ENCODE results near the gene DCDC2B. TPM values are rescaled to one million over a fixed set of nuclear protein-coding genes. Genes with fewer than 3 reads are reported as not detected.

DCDC2B gene
- total and polyA plus RNA-seq, 9 of the 15 experiments (the other 6 are each of a cell fraction or from before 2014, with no cell fraction given): not detected

DNA sequence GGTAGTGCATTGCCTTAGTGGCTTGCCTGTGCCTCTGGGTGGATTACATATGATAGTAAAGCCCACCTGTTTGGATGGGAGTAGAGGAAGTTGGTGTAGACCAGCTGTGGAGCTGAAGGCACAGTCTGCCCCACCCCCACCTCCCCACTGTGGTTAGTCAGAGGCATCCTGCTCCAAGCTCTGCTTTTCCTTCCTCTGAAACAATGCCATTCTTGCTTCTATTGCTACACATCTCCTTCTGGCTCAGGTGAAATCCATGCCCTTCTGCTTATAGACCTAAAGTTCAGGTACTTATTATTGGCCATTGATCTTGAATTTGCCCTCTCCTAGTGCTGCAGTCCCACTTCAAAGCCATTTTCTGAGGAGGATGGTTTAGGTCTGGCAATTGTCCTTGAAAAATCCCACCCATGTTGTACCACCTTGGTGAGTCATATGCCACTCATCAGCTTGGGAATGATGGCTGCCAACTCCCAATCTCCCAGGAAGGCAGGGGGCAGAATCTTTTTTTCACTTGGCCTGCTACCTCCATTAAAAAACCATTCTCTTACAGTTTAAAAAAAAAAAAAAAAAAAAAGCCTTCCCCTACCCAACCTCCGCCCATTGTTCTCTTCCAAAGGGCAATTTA lies 36.2 kb upstream of the DCDC2B start:
- H3K4me3 ChIP-seq: no peak overlapping the region
- H3K27ac ChIP-seq (ENCODE audit: extremely low read depth, low read depth, low read length): no peak overlapping the region
- in situ Hi-C loops (cut with MboI): no loop called here
- intact Hi-C loops (cut with micrococcal nuclease): no loop called here
- no TSS peak for BruUV-seq (replicated peaks)
- H3K4me1 ChIP-seq (replicated peaks in 1 of 2; ENCODE audit: control insufficient read depth in 2 of 2, insufficient read depth in 2 of 2, low read length in 2 of 2): peaks cover 0 to 4% of the 10 kb centered on the region in 2 experiments; a peak in 3 of 5 replicates
- H3K9me3 ChIP-seq (replicated peaks; ENCODE audit: control insufficient read depth, insufficient read depth, low read depth, low read length): no peaks in the 10 kb centered on the region
- no peaks in the 10 kb centered on the region for H3K9me1 ChIP-seq (ENCODE audit: control insufficient read depth, insufficient read depth, low read length)
- no peak for DNase-seq (ENCODE audit: extremely low read depth in 1 of 4, low spot score in 3 of 4)
- H3K27me3 ChIP-seq (ENCODE audit: control insufficient read depth in 2 of 2, insufficient read depth in 2 of 2, low read length in 2 of 2): no peaks in the 10 kb centered on the region
- no peak overlapping the region for H2AFZ ChIP-seq (ENCODE audit: low read depth, low read length)
- no peak overlapping the region for H3K4me2 ChIP-seq (ENCODE audit: insufficient read depth, low read length)
- no peak for ATAC-seq
- TF ChIP-seq CBFA2T2 (conservative IDR thresholded peaks at IDR 0.05) (no peak), HLTF (IDR thresholded peaks at IDR 0.05) (no peak), ERF (CRISPR knock-in tag; IDR thresholded peaks at IDR 0.05) (no peak), RBM25 (IDR thresholded peaks at IDR 0.05; ENCODE audit: low read depth, low read length, severe bottlenecking) (no peak), AFF4 (CRISPR knock-in tag; IDR thresholded peaks at IDR 0.05) (no peak), DLX4 (CRISPR knock-in tag; IDR thresholded peaks at IDR 0.05) (no peak), NCOA6 (IDR thresholded peaks at IDR 0.05) (no peak), ELF2 (CRISPR knock-in tag; IDR thresholded peaks at IDR 0.05) (no peak), BRCA1 (IDR thresholded peaks at IDR 0.05) (no peak), BRCA1 (CRISPR knock-in tag; IDR thresholded peaks at IDR 0.05) (no peak), TBL1XR1 (IDR thresholded peaks at IDR 0.05; ENCODE audit: low read length in 2 of 2) (no peak), ZC3H8 (IDR thresholded peaks at IDR 0.05) (no peak), ZNF766 (CRISPR knock-in tag; conservative IDR thresholded peaks at IDR 0.05) (no peak), RBM14 (IDR thresholded peaks at IDR 0.05; ENCODE audit: borderline replicate concordance, insufficient read depth, low read depth, low read length) (no peak), ZNF165 (CRISPR knock-in tag; IDR thresholded peaks at IDR 0.05; ENCODE audit: borderline replicate concordance) (no peak), ZNF778 (CRISPR knock-in tag; IDR thresholded peaks at IDR 0.05) (no peak)
- H3K79me2 ChIP-seq (ENCODE audit: control insufficient read depth, insufficient read depth, low read length): no peaks in the 10 kb centered on the region
- H4K20me1 ChIP-seq (replicated peaks; ENCODE audit: control insufficient read depth, insufficient read depth, low read length): 0 out of 2 replicates have a peak, but pooled peaks cover 4% of the 10 kb centered on the region
- WGBS (ENCODE audit: insufficient coverage, low coverage, missing lambda C conversion rate): 100% methylated on average over 1 of the region's 1 CpG
- H3K36me3 ChIP-seq (ENCODE audit: control insufficient read depth, insufficient read depth, low read length): peaks cover 61% of the 10 kb centered on the region
- FAIRE-seq: no peak
- CTCF ChIA-PET (ENCODE audit: low intra/inter-chr PET ratio): interaction anchor here (0.6 kb wide), 1 partner anchor 253 kb away, joined by 3 read pairs; no protein-coding TSS in a partner anchor
- H3K9ac ChIP-seq (ENCODE audit: insufficient read depth in 1 of 2, low read depth in 2 of 2, low read length in 2 of 2): no peak overlapping the region
- POLR2A ChIA-PET: interaction anchor here (0.7 to 1.5 kb wide), 4 partner anchors 10 to 580 kb away, joined by 3 to 4 read pairs (median 3); no protein-coding TSS in a partner anchor

All from K562 (cell line).